ENCODE measurements around the gene ERG. TPM values are rescaled to one million over a fixed set of nuclear protein-coding genes. Genes with fewer than 3 reads are reported as not detected.
A peak's percentile ranks its signal among the peaks of the same experiment; 100 is the strongest.

The ERG gene
- total and polyA plus RNA-seq, 9 of the 15 experiments (the other 6 are each of a cell fraction or from before 2014, with no cell fraction given): 0.06 TPM; not detected in 8

DNA sequence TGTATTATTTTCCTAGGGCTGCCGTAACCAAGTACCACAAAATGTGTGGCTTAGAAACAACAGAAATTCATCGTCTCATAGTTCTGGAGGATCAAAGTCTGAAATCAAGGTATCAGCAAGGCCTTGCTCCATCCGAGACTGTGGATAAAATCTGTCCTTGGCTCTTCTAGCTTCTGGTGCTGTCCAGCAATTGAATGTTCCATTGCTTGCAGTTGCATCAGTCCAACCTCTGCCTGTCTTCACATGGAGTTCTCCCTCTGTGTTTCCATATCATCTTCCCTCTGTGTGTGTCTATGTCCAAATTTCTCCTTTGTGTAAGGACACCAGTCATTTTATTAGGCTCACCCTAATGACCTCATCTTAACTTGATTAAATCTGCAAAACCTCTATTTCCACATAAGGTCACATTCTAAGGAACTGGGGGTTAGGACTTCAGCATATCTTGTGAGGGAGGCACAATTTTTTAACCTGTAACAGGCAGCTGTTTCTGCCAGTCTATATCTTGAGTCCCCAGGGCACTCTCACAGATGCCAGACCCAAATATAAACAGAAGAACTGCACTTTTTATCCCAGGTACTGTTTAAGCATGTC lies 84.2 kb downstream of the ERG start (continued):
- TF ChIP-seq, protein P1, sequence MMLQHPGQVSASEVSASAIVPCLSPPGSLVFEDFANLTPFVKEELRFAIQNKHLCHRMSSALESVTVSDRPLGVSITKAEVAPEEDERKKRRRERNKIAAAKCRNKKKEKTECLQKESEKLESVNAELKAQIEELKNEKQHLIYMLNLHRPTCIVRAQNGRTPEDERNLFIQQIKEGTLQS (IDR thresholded peaks at IDR 0.05): peak; percentile 74
- TF ChIP-seq, protein P1 (CRISPR knock-in tag; conservative IDR thresholded peaks at IDR 0.05): no peak
- TF ChIP-seq, protein P2, sequence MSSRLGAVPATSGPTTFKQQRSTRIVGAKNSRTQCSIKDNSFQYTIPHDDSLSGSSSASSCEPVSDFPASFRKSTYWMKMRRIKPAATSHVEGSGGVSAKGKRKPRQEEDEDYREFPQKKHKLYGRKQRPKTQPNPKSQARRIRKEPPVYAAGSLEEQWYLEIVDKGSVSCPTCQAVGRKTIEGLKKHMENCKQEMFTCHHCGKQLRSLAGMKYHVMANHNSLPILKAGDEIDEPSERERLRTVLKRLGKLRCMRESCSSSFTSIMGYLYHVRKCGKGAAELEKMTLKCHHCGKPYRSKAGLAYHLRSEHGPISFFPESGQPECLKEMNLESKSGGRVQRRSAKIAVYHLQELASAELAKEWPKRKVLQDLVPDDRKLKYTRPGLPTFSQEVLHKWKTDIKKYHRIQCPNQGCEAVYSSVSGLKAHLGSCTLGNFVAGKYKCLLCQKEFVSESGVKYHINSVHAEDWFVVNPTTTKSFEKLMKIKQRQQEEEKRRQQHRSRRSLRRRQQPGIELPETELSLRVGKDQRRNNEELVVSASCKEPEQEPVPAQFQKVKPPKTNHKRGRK (tag; IDR thresholded peaks at IDR 0.05): no peak
- TF ChIP-seq CEBPG (CRISPR knock-in tag; IDR thresholded peaks at IDR 0.05) (peak; percentile 81), CEBPG (tag; conservative IDR thresholded peaks at IDR 0.05 in 1 of 2, IDR thresholded peaks at IDR 0.05 in 1 of 2) (peak; percentile 82 to 96), ZBTB49 (CRISPR knock-in tag; IDR thresholded peaks at IDR 0.05; ENCODE audit: borderline replicate concordance) (no peak), SMARCA4 (IDR thresholded peaks at IDR 0.05) (peak; percentile 18; the same call in 1 of the 2 replicates), ZNF589 (CRISPR knock-in tag; IDR thresholded peaks at IDR 0.05; ENCODE audit: low read depth) (peak; percentile 98), ZNF766 (CRISPR knock-in tag; conservative IDR thresholded peaks at IDR 0.05) (peak; percentile 93), L3MBTL2 (IDR thresholded peaks at IDR 0.05) (0 out of 2 replicates have a peak, but pooled peaks have one; percentile 23), ZNF175 (CRISPR knock-in tag; IDR thresholded peaks at IDR 0.05; ENCODE audit: low read depth) (peak; percentile 89; the same call in 1 of the 2 replicates), EHMT2 (IDR thresholded peaks at IDR 0.05) (peak; percentile 96), SMAD2 (IDR thresholded peaks at IDR 0.05; ENCODE audit: low read depth, low read length) (no peak), SMAD4 (CRISPR knock-in tag; conservative IDR thresholded peaks at IDR 0.05) (0 out of 2 replicates have a peak, but pooled peaks have one; percentile 20), DIDO1 (tag; IDR thresholded peaks at IDR 0.05; ENCODE audit: low read depth) (0 out of 2 replicates have a peak, but pooled peaks have one; percentile 62), TRIM24 (IDR thresholded peaks at IDR 0.05) (peak; percentile 88 to 94; a peak in 2 of 4 replicates), ARID2 (IDR thresholded peaks at IDR 0.05) (no peak)
- TF ChIP-seq, protein P3, sequence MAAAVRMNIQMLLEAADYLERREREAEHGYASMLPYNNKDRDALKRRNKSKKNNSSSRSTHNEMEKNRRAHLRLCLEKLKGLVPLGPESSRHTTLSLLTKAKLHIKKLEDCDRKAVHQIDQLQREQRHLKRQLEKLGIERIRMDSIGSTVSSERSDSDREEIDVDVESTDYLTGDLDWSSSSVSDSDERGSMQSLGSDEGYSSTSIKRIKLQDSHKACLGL (CRISPR knock-in tag; IDR thresholded peaks at IDR 0.05; ENCODE audit: borderline replicate concordance, poor library complexity, severe bottlenecking): no peak
- TF ChIP-seq, protein P4, sequence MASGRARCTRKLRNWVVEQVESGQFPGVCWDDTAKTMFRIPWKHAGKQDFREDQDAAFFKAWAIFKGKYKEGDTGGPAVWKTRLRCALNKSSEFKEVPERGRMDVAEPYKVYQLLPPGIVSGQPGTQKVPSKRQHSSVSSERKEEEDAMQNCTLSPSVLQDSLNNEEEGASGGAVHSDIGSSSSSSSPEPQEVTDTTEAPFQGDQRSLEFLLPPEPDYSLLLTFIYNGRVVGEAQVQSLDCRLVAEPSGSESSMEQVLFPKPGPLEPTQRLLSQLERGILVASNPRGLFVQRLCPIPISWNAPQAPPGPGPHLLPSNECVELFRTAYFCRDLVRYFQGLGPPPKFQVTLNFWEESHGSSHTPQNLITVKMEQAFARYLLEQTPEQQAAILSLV (tag; IDR thresholded peaks at IDR 0.05): peak; percentile 80
